K562 (cell line): ENCODE results near the gene SLC45A3. TPM values are rescaled to one million over a fixed set of nuclear protein-coding genes. Genes with fewer than 3 reads are reported as not detected.

Experiments used
- ADNP ChIP-seq: fragments of 200-800 bp; sonication (Bioruptor generic); IDR thresholded peaks from 2 replicates; pipeline ENCODE4 v1.6.1; 2016; ENCODE audit warnings: missing genetic modification characterization, missing compliant biosample characterization
- ARID4B ChIP-seq: sonication (generic); formaldehyde crosslinking; IDR thresholded peaks from 2 replicates; pipeline ENCODE4 v1.8.0; 2022; ENCODE audit warnings: mild to moderate bottlenecking, missing genetic modification reagents
- CREB3L1 ChIP-seq: fragments of 450-650 bp; IDR thresholded peaks from 2 replicates; pipeline ENCODE4 v1.6.1; 2014; ENCODE audit warnings: low read depth, mild to moderate bottlenecking, moderate library complexity, borderline replicate concordance
- DLX4 ChIP-seq: fragments of 250-450 bp; sonication (Bioruptor Pico); IDR thresholded peaks from 2 replicates; pipeline ENCODE4 v1.6.1; 2021; ENCODE audit warnings: mild to moderate bottlenecking
- HDAC8 ChIP-seq: fragments of 450-650 bp; IDR thresholded peaks from 2 replicates; pipeline ENCODE4 v1.6.1; 2016; ENCODE audit warnings: mild to moderate bottlenecking, missing genetic modification characterization, moderate library complexity, missing compliant biosample characterization
- MLX ChIP-seq, 2 experiments: fragments of 450-650 bp in 1 of 2; sonication (generic) in 1 of 2; formaldehyde crosslinking; conservative IDR thresholded peaks; 2 replicates each; pipeline versions ENCODE4 v1.4.0 to v1.8.1; 2020 to 2022; ENCODE audit warnings: mild to moderate bottlenecking in 1 of 2, missing genetic modification reagents in 1 of 2
- NONO ChIP-seq, 2 experiments: fragments of 200-400 bp in 1 of 2; fragments of 450-650 bp in 1 of 2; formaldehyde crosslinking in 1 of 2; IDR thresholded peaks; 2 replicates each; pipeline ENCODE4 v1.6.1; 2017; ENCODE audit warnings: low read depth in 2 of 2, mild to moderate bottlenecking in 2 of 2, moderate library complexity in 2 of 2, low read length in 1 of 2
- POLR2B ChIP-seq: fragments of 450-650 bp; IDR thresholded peaks from 2 replicates; pipeline ENCODE4 v1.6.1; 2018; ENCODE audit warnings: low read depth; ENCODE audit not compliant: partially characterized antibody
- PRDM10 ChIP-seq: fragments of 450-650 bp; IDR thresholded peaks from 2 replicates; pipeline ENCODE4 v1.6.1; 2018; ENCODE audit not compliant: partially characterized antibody
- RBM39 ChIP-seq: fragments of 200-400 bp; formaldehyde crosslinking; optimal IDR thresholded peaks from 2 replicates; pipeline ENCODE3; 2018; ENCODE audit warnings: low read depth, low read length
- SP1 ChIP-seq: sonication (generic); formaldehyde crosslinking; IDR thresholded peaks from 2 replicates; pipeline ENCODE4 v1.8.1; 2022; ENCODE audit warnings: mild to moderate bottlenecking, missing genetic modification reagents
- SRF ChIP-seq, 2 experiments: fragments of 250-450, 450-650 bp in 1 of 2; sonication (Bioruptor Pico) in 1 of 2; sonication (generic) in 1 of 2; formaldehyde crosslinking; IDR thresholded peaks; 2 replicates each; pipeline versions ENCODE4 v1.5.0 to v1.5.1; 2020 to 2022; ENCODE audit warnings: mild to moderate bottlenecking in 1 of 2, missing genetic modification reagents in 1 of 2
- TEAD1 ChIP-seq, 2 experiments: fragments of 450-650 bp in 1 of 2; sonication (generic) in 1 of 2; formaldehyde crosslinking; IDR thresholded peaks; 2 replicates each; pipeline versions ENCODE4 v1.4.0 to v1.8.0; 2020 to 2022; ENCODE audit warnings: mild to moderate bottlenecking in 2 of 2, missing genetic modification reagents in 1 of 2
- ZNF408 ChIP-seq: fragments of 250-450 bp; sonication (Bioruptor Pico); IDR thresholded peaks from 2 replicates; pipeline ENCODE4 v1.4.0; 2020; ENCODE audit warnings: low read depth, mild to moderate bottlenecking, moderate library complexity
- polyA plus RNA-seq, 8 experiments: library from polyadenylated mRNA; depleted of rRNA in 4 of 8; stranded (reverse) in 5 of 8; unstranded in 3 of 8; fragments of >200 nt; fragmentation: Nextera tagmentation in 2 of 8; fragmentation: Illumina TruSeq in 1 of 8; extraction: Ambion mirVana in 2 of 8; extraction: Trizol in 1 of 8; gene quantifications; 2 replicates each; pipeline versions ENCODE4 v1.2.1 to v1.2.3, GENCODE V29; 2011 to 2014; ENCODE audit warnings: inconsistent platforms in 1 of 8, missing spikeins in 1 of 8
- total RNA-seq, 7 experiments: library from RNA; depleted of rRNA in 6 of 7; stranded (reverse); fragments of >200 nt in 6 of 7; fragmentation: Illumina TruSeq in 2 of 7; extraction: Trizol in 2 of 7; gene quantifications; 2 replicates each; pipeline versions ENCODE4 v1.2.1 to v1.2.3, GENCODE V29; 2011 to 2021; ENCODE audit warnings: low replicate concordance in 1 of 7

Gene SLC45A3
- total and polyA plus RNA-seq, 9 of the 15 experiments (the other 6 are each of a cell fraction or from before 2014, with no cell fraction given), result 0.06 to 3.3 (median 1.3) TPM

GRCh38 chr1:205680073-205680851 lies at the start of gene SLC45A3 (continued):
- TF ChIP-seq TEAD1 (CRISPR knock-in tag; IDR thresholded peaks at IDR 0.05), result 0 out of 4 replicates have a peak, but pooled peaks of 1 of the 2 experiments have one; percentile 54
- TF ChIP-seq ADNP (tag), result no peak
- TF ChIP-seq RBM39, result no peak
- TF ChIP-seq NONO (IDR thresholded peaks at IDR 0.05; ENCODE audit: low read depth in 2 of 2, low read length in 1 of 2), result peak in 1 of 2 experiments; percentile 47; a peak in 1 of 4 replicates
- TF ChIP-seq HDAC8, result 0 out of 2 replicates have a peak, but pooled peaks have one; percentile 35
- 0 out of 2 replicates have a peak, but pooled peaks have one; percentile 41 for TF ChIP-seq CREB3L1
- TF ChIP-seq MLX (CRISPR knock-in tag; conservative IDR thresholded peaks at IDR 0.05), result 0 out of 4 replicates have a peak, but pooled peaks of 1 of the 2 experiments have one; percentile 34
- TF ChIP-seq DLX4 (CRISPR knock-in tag), result no peak
- TF ChIP-seq POLR2B, result no peak
- no peak for TF ChIP-seq SRF (CRISPR knock-in tag; IDR thresholded peaks at IDR 0.05)
- no peak for TF ChIP-seq ZNF408
- peak; percentile 82 for TF ChIP-seq ARID4B
- no peak for TF ChIP-seq PRDM10
- TF ChIP-seq SP1 (CRISPR knock-in tag), result no peak
